Motor neuron (in vitro differentiated cells): Measurements from ENCODE around the gene FOXN3. TPM values are rescaled to one million over a fixed set of nuclear protein-coding genes. Genes with fewer than 3 reads are reported as not detected.
"Not testable (repeated sequence)": the region's sequence is repeated elsewhere in the genome, so short reads cannot be mapped to it uniquely, and the experiment has no call there.

ENCODE experiments used
- ATAC-seq, 8 experiments: fragments of 200-7000 bp; cut with Tn5 transposase; replicated peaks in 6 of 8; 2 replicates each; pipeline ENCODE4 v1.8.0; 2021; ENCODE audit warnings: mild to moderate bottlenecking in 8 of 8, moderate library complexity in 8 of 8
- H3K27ac ChIP-seq, 2 donors: fragments of 250-450 bp; sonication (Bioruptor Pico); 2 replicates each; pipeline ENCODE4 v1.9.0; 2021; ENCODE audit warnings: antibody characterized with exemption in 2 of 2, mild to moderate bottlenecking in 2 of 2, moderate library complexity in 1 of 2
- H3K4me1 ChIP-seq, 2 donors: fragments of 250-450 bp; sonication (Bioruptor Pico); replicated peaks in 1 of 2; 2 replicates each; pipeline ENCODE4 v1.6.1; 2021; ENCODE audit warnings: antibody characterized with exemption in 2 of 2, mild to moderate bottlenecking in 2 of 2, moderate library complexity in 1 of 2
- H3K4me3 ChIP-seq, 5 donors: fragments of 250-450 bp; sonication (Bioruptor Pico); 2 replicates each; pipeline ENCODE4 v1.9.0; 2021; ENCODE audit warnings: antibody characterized with exemption in 5 of 5, mild to moderate bottlenecking in 5 of 5, moderate library complexity in 4 of 5
- WGBS, 10 experiments: fragments of 450-650 bp; shearing (Covaris generic); methylation state at CpG; one replicate each; pipeline ENCODE4 v1.0.0; 2022; 5-methylcytosine and 5-hydroxymethylcytosine counted together
- in situ Hi-C, 9 experiments: fragments of 400-800 bp; cut with MboI; loops; one replicate each; pipeline ENCODE4 v1.15.0; 2021; ENCODE audit warnings: low sequenced_read_pairs in 9 of 9, low pct_unique_long_range_greater_than_20kb in 2 of 9; ENCODE audit not compliant: unreplicated experiment in 9 of 9
- total RNA-seq, 8 experiments: library from RNA; unstranded; fragments of 300-600 nt; gene quantifications; 2 replicates each; pipeline versions ENCODE4 v1.2.3 to v1.2.4, GENCODE V29; 2022

Gene FOXN3
- total RNA-seq, 8 experiments from 2014 or later = 20.2 to 75.8 (median 26.8) TPM

- in situ Hi-C loops = no loop called here
- Histone ChIP-seq H3K4me3 (no peak overlapping the region), H3K4me1 (no peaks in the 10 kb centered on the region), H3K27ac (no peak overlapping the region)
- no peak for ATAC-seq
- WGBS, 10 experiments = 80 to 100% (median 100%) methylated on average over 1 to 12 of the region's 22 CpGs; no CpG with 5 or more reads in 3 of the 10 experiments
Observed at GRCh38 chr14:89162586-89162985, 254.4 kb downstream of the FOXN3 start.

- 80 to 100% (median 89%) methylated on average over 2 to 7 of the region's 7 CpGs for WGBS, 10 experiments
Observed at GRCh38 chr14:89160437-89160836, 256.6 kb downstream of the FOXN3 start.

GRCh38 chr14:89158701-89159100 lies 258.3 kb downstream of the FOXN3 start:
- 80 to 100% (median 94%) methylated on average over 1 to 4 of the region's 11 CpGs; no CpG with 5 or more reads in 3 of the 10 experiments for WGBS, 10 experiments

More at GRCh38 chr14:89160437-89160836, 256.6 kb downstream of the FOXN3 start:
- ATAC-seq = no peak
- in situ Hi-C loops = no loop called here
- H3K27ac ChIP-seq = no peak overlapping the region
- no peaks in the 10 kb centered on the region for H3K4me1 ChIP-seq
- no peak overlapping the region for H3K4me3 ChIP-seq

GRCh38 chr14:89158104-89158503 lies 258.9 kb downstream of the FOXN3 start:
- 43 to 100% (median 83%) methylated on average over 1 to 5 of the region's 7 CpGs; no CpG with 5 or more reads in 1 of the 10 experiments for WGBS, 10 experiments
- H3K4me1 ChIP-seq, ATAC-seq, H3K27ac ChIP-seq, in situ Hi-C loops, H3K4me3 ChIP-seq: not testable (repeated sequence)

More at GRCh38 chr14:89158701-89159100, 258.3 kb downstream of the FOXN3 start:
- in situ Hi-C loops = no loop called here
- H3K4me1 ChIP-seq = no peaks in the 10 kb centered on the region
- no peak overlapping the region for H3K4me3 ChIP-seq
- H3K27ac ChIP-seq = no peak overlapping the region
- no peak for ATAC-seq

GRCh38 chr14:89155491-89155890 lies 261.5 kb downstream of the FOXN3 start:
- WGBS, 10 experiments = 100% methylated on average over 3 of the region's 5 CpGs; no CpG with 5 or more reads in 8 of the 10 experiments
- no peak overlapping the region for H3K4me3 ChIP-seq
- no peak for ATAC-seq
- in situ Hi-C loops = no loop called here
- no peaks in the 10 kb centered on the region for H3K4me1 ChIP-seq
- H3K27ac ChIP-seq = no peak overlapping the region

- ATAC-seq, H3K27ac ChIP-seq, H3K4me1 ChIP-seq, H3K4me3 ChIP-seq, in situ Hi-C loops: not testable (repeated sequence)
- WGBS, 10 experiments = 83 to 100% (median 100%) methylated on average over 1 to 2 of the region's 2 CpGs; no CpG with 5 or more reads in 3 of the 10 experiments
Observed at GRCh38 chr14:89151693-89152092, 265.3 kb downstream of the FOXN3 start.

GRCh38 chr14:89146274-89146673 lies 270.8 kb downstream of the FOXN3 start:
- 20 to 100% (median 59%) methylated on average over 1 to 7 of the region's 7 CpGs; no CpG with 5 or more reads in 2 of the 10 experiments for WGBS, 10 experiments
- Histone ChIP-seq H3K27ac (peak overlapping the region in 1 of 2 donors; percentile 39), H3K4me3 (no peak overlapping the region), H3K4me1 (peaks cover 3 to 8% of the 10 kb centered on the region in 2 donors)
- in situ Hi-C loops = no loop called here
- peak in 5 of 8 experiments; percentile 12 to 61 (median 27) for ATAC-seq

- in situ Hi-C loops = no loop called here
- H3K4me3 ChIP-seq = no peak overlapping the region
- ATAC-seq = no peak
- no peak overlapping the region for H3K27ac ChIP-seq
- 71 to 100% (median 89%) methylated on average over 1 to 5 of the region's 5 CpGs; no CpG with 5 or more reads in 1 of the 10 experiments for WGBS, 10 experiments
- H3K4me1 ChIP-seq = peaks cover 8 to 12% of the 10 kb centered on the region in 2 donors
Observed at GRCh38 chr14:89144642-89145041, 272.4 kb downstream of the FOXN3 start.

GRCh38 chr14:89144066-89144465 lies 273.0 kb downstream of the FOXN3 start:
- 29 to 100% (median 93%) methylated on average over 1 to 3 of the region's 3 CpGs; no CpG with 5 or more reads in 2 of the 10 experiments for WGBS, 10 experiments
- Histone ChIP-seq H3K4me1 (peaks cover 10 to 16% of the 10 kb centered on the region in 2 donors), H3K4me3 (no peak overlapping the region), H3K27ac (no peak overlapping the region)
- in situ Hi-C loops = no loop called here
- ATAC-seq = no peak

GRCh38 chr14:89143595-89143994 lies 273.4 kb downstream of the FOXN3 start:
- 17 to 100% (median 85%) methylated on average over 1 to 3 of the region's 3 CpGs; no CpG with 5 or more reads in 4 of the 10 experiments for WGBS, 10 experiments
- no peak overlapping the region for H3K4me3 ChIP-seq
- no peak for ATAC-seq
- peaks cover 10 to 16% of the 10 kb centered on the region in 2 donors for H3K4me1 ChIP-seq
- in situ Hi-C loops = no loop called here
- H3K27ac ChIP-seq = no peak overlapping the region

- in situ Hi-C loops = no loop called here
- no peak overlapping the region for H3K27ac ChIP-seq
- H3K4me3 ChIP-seq = no peak overlapping the region
- 80 to 100% (median 85%) methylated on average over 1 to 5 of the region's 5 CpGs; no CpG with 5 or more reads in 4 of the 10 experiments for WGBS, 10 experiments
- ATAC-seq = peak in 3 of 8 experiments; percentile 48 to 68 (median 55)
- H3K4me1 ChIP-seq = peaks cover 10 to 16% of the 10 kb centered on the region in 2 donors
Observed at GRCh38 chr14:89142366-89142765, 274.7 kb downstream of the FOXN3 start.

GRCh38 chr14:89141862-89142261 lies 275.2 kb downstream of the FOXN3 start:
- no peak overlapping the region for H3K27ac ChIP-seq
- peaks cover 10 to 16% of the 10 kb centered on the region in 2 donors for H3K4me1 ChIP-seq
- WGBS, 10 experiments = 0 to 100% (median 75%) methylated on average over 1 to 3 of the region's 3 CpGs; no CpG with 5 or more reads in 1 of the 10 experiments
- H3K4me3 ChIP-seq = no peak overlapping the region
- no peak for ATAC-seq
- in situ Hi-C loops = no loop called here

- Histone ChIP-seq H3K27ac (no peak overlapping the region), H3K4me1 (peaks cover 7% of the 10 kb centered on the region in 2 donors), H3K4me3 (no peak overlapping the region)
- in situ Hi-C loops = no loop called here
- no peak for ATAC-seq
- WGBS, 10 experiments = 25 to 100% (median 72%) methylated on average over 1 to 5 of the region's 5 CpGs; no CpG with 5 or more reads in 1 of the 10 experiments
Observed at GRCh38 chr14:89140326-89140725, 276.7 kb downstream of the FOXN3 start.
